SHP77 treated with DMSO at 0.1 percent for 48 hours (cell line): Measurements from ENCODE around the gene SLC45A2.
"Not testable (repeated sequence)": the region's sequence is repeated elsewhere in the genome, so short reads cannot be mapped to it uniquely, and the experiment has no call there.

Experiments used
- DNase-seq: peaks from one replicate; lab custom pipeline; 2025; lab: John Stamatoyannopoulos, UW

The SLC45A2 gene

DNA sequence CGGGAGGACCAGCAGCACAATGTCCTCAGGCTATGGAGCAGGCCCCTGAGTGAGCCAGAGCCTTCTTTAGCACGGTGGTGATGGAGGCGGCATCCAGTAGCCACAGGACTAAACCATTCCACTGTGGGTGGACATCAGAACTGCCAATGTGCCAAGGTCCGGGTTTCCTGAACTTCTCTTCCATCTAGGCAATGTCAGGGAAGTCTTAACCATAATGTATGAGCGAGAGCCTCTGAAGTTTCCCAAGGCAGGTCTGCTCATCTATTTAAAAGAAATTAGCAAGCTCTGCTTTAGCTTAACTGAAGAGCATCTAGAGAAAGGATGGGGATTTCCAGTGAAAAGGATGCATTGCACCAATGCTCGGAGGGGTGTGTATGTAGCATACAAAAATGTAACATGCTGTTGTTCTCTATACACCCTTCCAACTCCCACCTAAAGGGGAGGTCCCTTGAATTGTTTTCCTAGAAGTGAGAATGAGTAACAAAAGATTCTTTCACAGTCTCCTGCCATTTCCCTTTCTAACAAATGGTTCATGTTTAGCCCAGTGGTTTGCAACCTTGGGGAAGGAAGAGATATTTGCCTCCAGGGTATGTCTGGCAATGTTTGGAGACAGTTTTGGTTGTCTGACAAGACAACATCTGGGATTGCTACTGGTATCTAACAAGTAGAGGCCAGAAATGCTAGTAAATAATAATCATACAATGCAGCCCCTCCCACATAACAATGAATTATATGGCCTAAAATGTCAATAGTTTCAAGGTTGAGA is 54.4 kb downstream of the SLC45A2 start:
- DNase-seq: no peak

GRCh38 chr5:33928283-33928682 is 56.2 kb downstream of the SLC45A2 start:
- no peak for DNase-seq

- no peak for DNase-seq
Observed at GRCh38 chr5:33927685-33928084, 56.8 kb downstream of the SLC45A2 start.

DNA sequence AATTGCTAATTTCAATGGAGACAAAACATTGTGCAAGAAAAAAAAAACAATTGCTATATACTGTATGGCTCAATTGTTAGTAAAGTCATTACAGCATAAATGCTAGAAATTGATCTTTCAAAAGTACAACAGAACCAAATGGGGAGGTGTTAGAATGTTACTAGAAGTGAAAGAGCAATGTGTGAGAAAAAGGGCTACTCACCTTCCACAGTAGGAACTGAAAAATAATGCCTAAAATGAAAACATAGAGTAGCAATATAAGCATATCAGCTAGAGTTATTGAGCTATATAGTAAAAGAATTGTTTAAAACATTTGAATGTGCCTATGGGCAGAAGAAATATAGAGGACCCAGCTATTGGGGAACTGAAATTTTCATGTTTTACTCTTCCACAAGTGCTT is 59.2 kb downstream of the SLC45A2 start:
- DNase-seq: no peak

DNA sequence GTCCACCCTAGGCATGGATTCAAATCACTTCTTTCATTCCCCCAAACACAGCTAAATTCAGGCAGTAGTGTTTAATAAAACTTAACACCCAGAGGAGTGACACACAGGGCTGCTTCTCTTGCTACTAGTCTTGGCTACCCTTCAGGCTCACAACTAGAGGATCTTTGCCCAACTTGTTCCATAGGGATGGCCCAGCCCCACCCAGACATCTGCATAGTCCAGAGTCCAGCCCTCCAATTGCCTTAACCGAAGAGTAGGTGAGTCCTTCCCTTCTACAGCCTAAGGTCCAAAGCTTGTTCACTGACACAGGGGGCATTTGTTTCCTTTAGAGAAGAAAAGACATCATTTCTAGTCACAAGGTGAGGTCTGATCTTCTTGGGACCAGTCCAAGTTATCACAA is 63.5 kb downstream of the SLC45A2 start:
- no peak for DNase-seq

DNA sequence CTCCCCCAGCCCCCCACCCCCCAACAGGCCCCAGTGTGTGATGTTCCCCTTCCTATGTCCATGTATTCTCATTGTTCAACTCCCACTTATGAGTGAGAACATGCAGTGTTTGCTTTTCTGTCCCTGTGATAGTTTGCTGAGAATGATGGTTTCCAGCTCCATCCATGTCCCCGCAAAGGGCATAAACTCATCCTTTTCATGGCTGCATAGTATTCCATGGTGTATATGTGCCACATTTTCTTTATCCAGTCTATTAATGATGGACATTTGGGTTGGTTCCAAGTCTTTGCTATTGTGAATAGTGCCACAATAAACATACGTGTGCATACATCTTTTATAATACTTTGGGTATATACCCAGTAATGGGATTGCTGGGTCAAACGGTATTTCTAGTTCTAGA is 69.6 kb downstream of the SLC45A2 start:
- DNase-seq: not testable (repeated sequence)

DNA sequence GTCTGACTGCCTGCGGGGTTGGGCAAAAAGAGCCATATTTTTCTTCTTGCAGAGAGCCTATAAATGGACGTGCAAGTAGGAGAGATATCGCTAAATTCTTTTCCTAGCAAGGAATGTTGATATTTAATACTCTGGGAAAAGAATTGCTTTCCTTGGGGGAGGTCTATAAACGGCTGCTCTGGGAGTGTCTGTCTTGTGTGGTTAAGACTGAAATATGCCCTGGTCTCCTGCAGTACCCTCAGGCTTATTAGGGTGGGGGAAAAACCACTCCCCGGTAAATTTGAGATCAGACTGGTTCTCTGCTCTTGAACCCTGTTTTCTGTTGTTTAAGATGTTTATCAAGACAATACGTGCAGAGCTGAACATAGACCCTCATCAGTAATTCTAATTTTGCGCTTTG is 78.2 kb downstream of the SLC45A2 start:
- not testable (repeated sequence) for DNase-seq

GRCh38 chr5:33905381-33905780 is 79.1 kb downstream of the SLC45A2 start:
- no peak for DNase-seq

- no peak for DNase-seq
Observed at GRCh38 chr5:33903118-33903517, 81.4 kb downstream of the SLC45A2 start.

GRCh38 chr5:33901156-33901555 is 83.3 kb downstream of the SLC45A2 start:
- DNase-seq: no peak
